H9 (cell line): ENCODE measurements around the gene MMD. TPM values are rescaled to one million over a fixed set of nuclear protein-coding genes. Genes with fewer than 3 reads are reported as not detected.

Source experiments
- DNase-seq: peaks from one replicate; pipeline ENCODE4 v3.0.0-alpha.2; 2017
- H2AFZ ChIP-seq: one replicate; pipeline ENCODE4 v1.6.1; 2013; ENCODE audit warnings: mild to moderate bottlenecking, low read length, control low read depth, moderate library complexity
- H2AK5ac ChIP-seq: 2 replicates; pipeline ENCODE4 v1.6.1; 2013; ENCODE audit warnings: low read length, control low read depth, mixed read lengths; ENCODE audit not compliant: insufficient read length
- H2BK120ac ChIP-seq: one replicate; pipeline ENCODE4 v1.6.1; 2013; ENCODE audit warnings: low read depth, mild to moderate bottlenecking, low read length, control low read depth, inconsistent platforms; ENCODE audit not compliant: poor library complexity, severe bottlenecking
- H2BK12ac ChIP-seq: 2 replicates; pipeline ENCODE4 v1.6.1; 2013; ENCODE audit warnings: low read length, control low read depth, mixed read lengths, low read depth; ENCODE audit not compliant: insufficient read length
- H2BK15ac ChIP-seq: 2 replicates; pipeline ENCODE4 v1.6.1; 2013; ENCODE audit warnings: low read depth, low read length, control low read depth
- H2BK20ac ChIP-seq: one replicate; pipeline ENCODE4 v1.6.1; 2013; ENCODE audit warnings: low read depth, mild to moderate bottlenecking, low read length, control low read depth, inconsistent platforms; ENCODE audit not compliant: poor library complexity, severe bottlenecking
- H2BK5ac ChIP-seq: 2 replicates; pipeline ENCODE4 v1.6.1; 2013; ENCODE audit warnings: low read length, control low read depth, mixed read lengths; ENCODE audit not compliant: insufficient read length
- H3K14ac ChIP-seq: 2 replicates; pipeline ENCODE4 v1.6.1; 2013; ENCODE audit warnings: low read length, control low read depth; ENCODE audit not compliant: insufficient read depth
- H3K18ac ChIP-seq: 2 replicates; pipeline ENCODE4 v1.6.1; 2013; ENCODE audit warnings: low read depth, mild to moderate bottlenecking, mixed read lengths, low read length, control low read depth; ENCODE audit not compliant: insufficient read length
- H3K23ac ChIP-seq: 2 replicates; pipeline ENCODE4 v1.6.1; 2013; ENCODE audit warnings: low read length, control low read depth, mixed read lengths, low read depth; ENCODE audit not compliant: insufficient read length
- H3K23me2 ChIP-seq: 2 replicates; pipeline ENCODE4 v1.6.1; 2013; ENCODE audit warnings: low read depth, mild to moderate bottlenecking, mixed read lengths, low read length, control low read depth; ENCODE audit not compliant: insufficient read length, poor library complexity, severe bottlenecking
- H3K27ac ChIP-seq: 2 replicates; pipeline ENCODE4 v1.5.1; 2013; ENCODE audit warnings: low read length, control low read depth, mixed read lengths, low read depth; ENCODE audit not compliant: insufficient read length
- H3K27me3 ChIP-seq: 2 replicates; pipeline ENCODE4 v1.6.1; 2013; ENCODE audit warnings: low read length, control low read depth, inconsistent platforms; ENCODE audit not compliant: insufficient read depth
- H3K4ac ChIP-seq: 2 replicates; pipeline ENCODE4 v1.6.1; 2013; ENCODE audit warnings: low read depth, mild to moderate bottlenecking, control low read depth, inconsistent platforms, low read length, moderate library complexity
- H3K4me1 ChIP-seq: 2 replicates; pipeline ENCODE4 v1.6.1; 2013; ENCODE audit warnings: low read length, control low read depth, inconsistent platforms; ENCODE audit not compliant: insufficient read depth
- H3K4me2 ChIP-seq: 2 replicates; pipeline ENCODE4 v1.6.1; 2013; ENCODE audit warnings: low read length, control low read depth, mixed read lengths; ENCODE audit not compliant: insufficient read length, insufficient read depth
- H3K56ac ChIP-seq: 2 replicates; pipeline ENCODE4 v1.6.1; 2013; ENCODE audit warnings: low read depth, mild to moderate bottlenecking, mixed read lengths, low read length, control low read depth; ENCODE audit not compliant: insufficient read length
- H3K79me1 ChIP-seq: 2 replicates; pipeline ENCODE4 v1.6.1; 2013; ENCODE audit warnings: low read depth, mild to moderate bottlenecking, moderate library complexity, low read length, control low read depth, inconsistent platforms; ENCODE audit not compliant: insufficient read depth, poor library complexity, severe bottlenecking
- H3K79me2 ChIP-seq: 2 replicates; pipeline ENCODE4 v1.6.1; 2013; ENCODE audit warnings: low read length, control low read depth, inconsistent platforms; ENCODE audit not compliant: insufficient read depth
- H3K9ac ChIP-seq: 2 replicates; pipeline ENCODE4 v1.6.1; 2013; ENCODE audit warnings: low read length, control low read depth, mixed read lengths; ENCODE audit not compliant: insufficient read length; ENCODE audit errors: extremely low read depth
- H3K9me3 ChIP-seq: one replicate; pipeline ENCODE4 v1.6.1; 2013; ENCODE audit warnings: low read depth, low read length, inconsistent platforms; ENCODE audit not compliant: control insufficient read depth
- H3T11ph ChIP-seq: one replicate; pipeline ENCODE4 v1.6.1; 2013; ENCODE audit warnings: mild to moderate bottlenecking, low read length, control low read depth, inconsistent platforms
- H4K20me1 ChIP-seq: one replicate; pipeline ENCODE4 v1.6.1; 2013; ENCODE audit not compliant: control insufficient read depth, insufficient read length, insufficient read depth
- H4K5ac ChIP-seq: 2 replicates; pipeline ENCODE4 v1.6.1; 2013; ENCODE audit warnings: low read depth, mild to moderate bottlenecking, mixed read lengths, low read length, control low read depth; ENCODE audit not compliant: insufficient read length
- H4K8ac ChIP-seq: replicated peaks from 2 replicates; pipeline ENCODE4 v1.6.1; 2013; ENCODE audit warnings: low read length, control low read depth, mixed read lengths, low read depth; ENCODE audit not compliant: insufficient read length
- H4K91ac ChIP-seq: 2 replicates; pipeline ENCODE4 v1.6.1; 2013; ENCODE audit warnings: low read depth, mild to moderate bottlenecking, moderate library complexity, mixed read lengths, low read length, control low read depth; ENCODE audit not compliant: insufficient read length
- H3K27ac Mint-ChIP-seq, 3 experiments: 2 replicates in 2 of 3; 3 replicates in 1 of 3; pipeline ENCODE4 v1.8.0; 2020 to 2021; ENCODE audit warnings: mixed read lengths in 3 of 3, mild to moderate bottlenecking in 1 of 3, moderate library complexity in 1 of 3
- H3K27me3 Mint-ChIP-seq: 2 replicates; pipeline ENCODE4 v1.8.0; 2021; ENCODE audit warnings: low read depth, mild to moderate bottlenecking, moderate library complexity, mixed read lengths
- H3K36me3 Mint-ChIP-seq, 3 experiments: 2 replicates in 2 of 3; 3 replicates in 1 of 3; pipeline ENCODE4 v1.8.0; 2020 to 2021; ENCODE audit warnings: low read depth in 3 of 3, mixed read lengths in 3 of 3; ENCODE audit not compliant: insufficient read depth in 1 of 3
- H3K4me1 Mint-ChIP-seq, 2 experiments: 2 replicates each; pipeline ENCODE4 v1.8.0; 2020; ENCODE audit warnings: mixed read lengths in 2 of 2
- H3K4me3 Mint-ChIP-seq, 2 experiments: 2 replicates in 1 of 2; 3 replicates in 1 of 2; pipeline ENCODE4 v1.8.0; 2020 to 2021; ENCODE audit warnings: mild to moderate bottlenecking in 2 of 2, mixed read lengths in 2 of 2, moderate library complexity in 1 of 2
- H3K9me3 Mint-ChIP-seq, 2 experiments: 2 replicates in 1 of 2; 3 replicates in 1 of 2; pipeline ENCODE4 v1.8.0; 2020; ENCODE audit warnings: mild to moderate bottlenecking in 2 of 2, mixed read lengths in 2 of 2, moderate library complexity in 1 of 2
- CTCF ChIP-seq: fragments of 200-600 bp; sonication (generic); conservative IDR thresholded peaks from 3 replicates; pipeline ENCODE4 v1.8.0; 2021; ENCODE audit warnings: antibody characterized with exemption, mild to moderate bottlenecking
- WGBS: extraction: QIAGEN DNeasy Blood & Tissue Kit; methylation state at CpG from one replicate; pipeline ENCODE4 v1.1.7; 2013; ENCODE audit warnings: missing lambda C conversion rate, low lambda C conversion rate, mixed read lengths; ENCODE audit not compliant: insufficient read length; ENCODE audit errors: extremely low coverage; 5-methylcytosine and 5-hydroxymethylcytosine counted together
- total RNA-seq: library from RNA; stranded (reverse); gene quantifications from 2 replicates; pipeline ENCODE4 v1.2.1, GENCODE V29; 2021

Gene MMD
- total RNA-seq, 1 experiment from 2014 or later, result 24.0 TPM

- no peak overlapping the region for H2BK15ac ChIP-seq
- no peak overlapping the region for H2BK12ac ChIP-seq
- no peak overlapping the region for H2BK120ac ChIP-seq
- no peaks in the 10 kb centered on the region for H3K4me1 ChIP-seq
- H3K14ac ChIP-seq, result no peak overlapping the region
- H2BK20ac ChIP-seq, result no peak overlapping the region
- Mint-ChIP-seq H3K4me3 (no peak overlapping the region), H3K9me3 (peaks cover 0 to 4% of the 10 kb centered on the region in 2 experiments; a peak in 1 of 5 replicates), H3K36me3 (peaks cover 41 to 66% (median 54%) of the 10 kb centered on the region in 3 experiments), H3K27me3 (no peaks in the 10 kb centered on the region), H3K4me1 (peaks cover 10 to 20% of the 10 kb centered on the region in 2 experiments), H3K27ac (peak overlapping the region in 1 of 3 experiments; percentile 57; a peak in 1 of 7 replicates)
- H4K20me1 ChIP-seq, result no peaks in the 10 kb centered on the region
- WGBS, result no CpG with 5 or more reads among the region's 8 CpGs
- no peaks in the 10 kb centered on the region for H3K23me2 ChIP-seq
- no peaks in the 10 kb centered on the region for H3K27me3 ChIP-seq
- no peaks in the 10 kb centered on the region for H3K9me3 ChIP-seq
- no peak overlapping the region for H3K56ac ChIP-seq
- H3K27ac ChIP-seq, result no peak overlapping the region
- H3K18ac ChIP-seq, result no peak overlapping the region
- no peak overlapping the region for H4K5ac ChIP-seq
- H3K79me1 ChIP-seq, result peaks cover 6% of the 10 kb centered on the region
- peaks cover 13% of the 10 kb centered on the region; the same call in 1 of the 2 replicates for H3K79me2 ChIP-seq
- H2AFZ ChIP-seq, result no peak overlapping the region
- no peak overlapping the region for H3T11ph ChIP-seq
- TF ChIP-seq CTCF, result no peak
- no peak overlapping the region for H3K4me2 ChIP-seq
- H4K91ac ChIP-seq, result no peak overlapping the region
- H3K9ac ChIP-seq, result no peak overlapping the region
- H2BK5ac ChIP-seq, result no peak overlapping the region
- H2AK5ac ChIP-seq, result no peak overlapping the region
- H3K23ac ChIP-seq, result no peak overlapping the region
- H4K8ac ChIP-seq, result no peak overlapping the region
- DNase-seq, result no peak
- H3K4ac ChIP-seq, result no peak overlapping the region
Measured at GRCh38 chr17:55413825-55414489, 7.7 kb downstream of the MMD start.
